22Rv1 (cell line): ENCODE measurements around the gene KIAA1614.
"Not testable (repeated sequence)": the region's sequence is repeated elsewhere in the genome, so short reads cannot be mapped to it uniquely, and the experiment has no call there.

Source experiments
- H3K27ac ChIP-seq: fragments of 450-650 bp; 2 replicates; pipeline ENCODE4 v1.5.1; 2017
- CTCF ChIP-seq: fragments of 450-650 bp; IDR thresholded peaks from 2 replicates; pipeline ENCODE4 v1.5.1; 2017; ENCODE audit warnings: mild to moderate bottlenecking
- ZFX ChIP-seq: fragments of 450-650 bp; IDR thresholded peaks from 2 replicates; pipeline ENCODE4 v1.6.1; 2017; ENCODE audit warnings: antibody characterized with exemption, borderline replicate concordance

The KIAA1614 gene

DNA sequence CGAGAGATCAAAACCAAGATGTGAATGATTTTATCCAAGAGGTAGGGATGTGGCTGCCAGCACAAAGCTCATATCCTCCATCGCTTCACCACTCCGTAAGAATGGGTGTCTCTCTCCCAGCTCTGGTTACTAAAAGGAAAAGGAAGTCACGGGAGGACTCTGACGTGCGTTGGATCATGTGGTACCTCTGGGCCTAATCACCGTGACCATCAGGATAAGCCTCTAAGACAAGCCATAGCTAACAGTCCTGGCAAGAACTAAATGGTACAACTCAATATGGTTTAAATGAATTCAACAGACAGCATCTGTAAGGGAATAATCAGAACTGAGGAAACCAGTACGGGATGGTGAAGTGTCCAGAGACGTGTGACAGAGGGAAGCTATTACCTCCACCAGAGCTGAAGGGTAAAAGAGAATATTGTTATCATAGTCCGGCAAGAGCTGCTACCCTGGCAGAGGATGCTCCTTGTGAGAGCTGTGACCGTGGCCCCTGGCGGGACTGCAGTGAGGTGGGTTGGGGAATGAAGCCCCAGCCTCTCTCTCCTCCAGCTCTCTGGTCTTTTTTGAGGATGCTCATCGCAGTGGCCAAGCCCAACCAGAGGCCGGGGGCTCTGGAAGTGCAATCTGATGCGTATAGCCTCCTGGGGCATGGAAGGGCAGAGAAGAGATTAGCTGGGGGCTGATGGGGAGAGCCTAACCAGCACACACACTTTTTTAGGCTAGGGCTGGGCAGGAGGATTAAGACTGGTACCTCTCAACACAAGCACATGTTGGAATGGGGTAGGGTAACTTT, 54.2 kb downstream of the KIAA1614 start:
- TF ChIP-seq ZFX = no peak
- TF ChIP-seq CTCF = no peak
- no peak overlapping the region for H3K27ac ChIP-seq

GRCh38 chr1:180967558-180967957, 54.9 kb downstream of the KIAA1614 start:
- H3K27ac ChIP-seq = no peak overlapping the region
- TF ChIP-seq ZFX = no peak
- no peak for TF ChIP-seq CTCF

- H3K27ac ChIP-seq = not testable (repeated sequence)
Observed at GRCh38 chr1:180968834-180969233, 56.1 kb downstream of the KIAA1614 start.

- no peak for TF ChIP-seq CTCF
- no peak for TF ChIP-seq ZFX
- no peak overlapping the region for H3K27ac ChIP-seq
Observed at GRCh38 chr1:180969434-180969833, 56.7 kb downstream of the KIAA1614 start.

GRCh38 chr1:180970333-180971079, 57.8 kb downstream of the KIAA1614 start:
- H3K27ac ChIP-seq = no peak overlapping the region
- TF ChIP-seq CTCF = no peak
- TF ChIP-seq ZFX = no peak

- no peak overlapping the region for H3K27ac ChIP-seq
- TF ChIP-seq ZFX = no peak
- TF ChIP-seq CTCF = no peak
Observed at GRCh38 chr1:180971273-180971997, 58.7 kb downstream of the KIAA1614 start.

DNA sequence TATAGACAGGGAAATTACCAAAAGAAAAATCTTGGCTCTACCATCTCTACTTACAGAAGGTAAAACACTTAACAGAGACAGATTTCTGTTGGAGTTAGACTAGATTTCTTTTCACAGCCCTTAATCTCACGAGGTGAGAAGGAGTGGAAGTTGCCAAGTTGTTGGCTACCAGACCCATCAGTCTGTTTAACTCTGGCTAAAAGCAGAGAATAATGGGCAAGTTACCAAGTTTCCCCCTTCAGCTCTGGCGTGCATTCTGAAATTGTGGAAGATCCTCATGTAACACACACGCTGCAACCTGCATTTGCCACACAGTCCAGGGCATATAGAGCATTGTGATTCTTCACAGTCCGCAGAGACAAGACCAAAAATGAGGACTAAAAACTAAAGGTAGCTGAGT, 60.7 kb downstream of the KIAA1614 start:
- H3K27ac ChIP-seq = no peak overlapping the region
- TF ChIP-seq CTCF (no peak), ZFX (no peak)
